NT2/D1 (cell line): ENCODE data around the gene LTA.

Experiments
- SUZ12 ChIP-seq: IDR thresholded peaks from 2 replicates; pipeline ENCODE4 v1.6.1; 2011; ENCODE audit not compliant: insufficient read length, insufficient read depth; ENCODE audit errors: extremely low read depth
- YY1 ChIP-seq: IDR thresholded peaks from 2 replicates; pipeline ENCODE4 v1.6.1; 2011; ENCODE audit not compliant: insufficient read length, insufficient read depth
- ZNF274 ChIP-seq: IDR thresholded peaks from 2 replicates; pipeline ENCODE4 v1.6.1; 2011; ENCODE audit warnings: mild to moderate bottlenecking, low read depth, low read length

DNA sequence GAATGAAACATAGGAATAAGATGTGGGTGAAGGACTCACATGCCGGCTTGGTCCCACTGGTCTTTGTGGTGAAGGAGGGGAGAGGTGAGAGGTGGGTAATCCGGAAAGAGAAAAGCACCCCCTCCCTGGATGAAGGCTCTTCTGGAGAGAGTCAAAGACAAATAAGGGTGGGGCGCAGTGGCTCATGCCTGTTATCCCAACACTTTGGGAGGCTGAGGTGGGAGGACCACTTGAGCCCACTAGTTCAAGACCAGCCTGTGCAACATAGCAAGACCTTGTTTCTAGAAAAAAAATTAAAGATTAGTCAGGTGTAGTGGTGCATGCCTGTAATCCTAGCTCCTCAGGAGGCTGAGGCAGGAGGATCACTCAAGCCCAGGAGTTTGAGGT lies 7.0 kb downstream of the LTA start:
- no peak for TF ChIP-seq YY1
- no peak for TF ChIP-seq SUZ12
- TF ChIP-seq ZNF274, result no peak
